NOMO-1 (cell line): Measurements from ENCODE around the gene MGAT5.

ENCODE experiments used
- DNase-seq, 2 experiments: peaks; one replicate each; lab custom pipeline; 2025; ENCODE audit not compliant: unreplicated experiment in 2 of 2; lab: John Stamatoyannopoulos, UW

Gene MGAT5

DNA sequence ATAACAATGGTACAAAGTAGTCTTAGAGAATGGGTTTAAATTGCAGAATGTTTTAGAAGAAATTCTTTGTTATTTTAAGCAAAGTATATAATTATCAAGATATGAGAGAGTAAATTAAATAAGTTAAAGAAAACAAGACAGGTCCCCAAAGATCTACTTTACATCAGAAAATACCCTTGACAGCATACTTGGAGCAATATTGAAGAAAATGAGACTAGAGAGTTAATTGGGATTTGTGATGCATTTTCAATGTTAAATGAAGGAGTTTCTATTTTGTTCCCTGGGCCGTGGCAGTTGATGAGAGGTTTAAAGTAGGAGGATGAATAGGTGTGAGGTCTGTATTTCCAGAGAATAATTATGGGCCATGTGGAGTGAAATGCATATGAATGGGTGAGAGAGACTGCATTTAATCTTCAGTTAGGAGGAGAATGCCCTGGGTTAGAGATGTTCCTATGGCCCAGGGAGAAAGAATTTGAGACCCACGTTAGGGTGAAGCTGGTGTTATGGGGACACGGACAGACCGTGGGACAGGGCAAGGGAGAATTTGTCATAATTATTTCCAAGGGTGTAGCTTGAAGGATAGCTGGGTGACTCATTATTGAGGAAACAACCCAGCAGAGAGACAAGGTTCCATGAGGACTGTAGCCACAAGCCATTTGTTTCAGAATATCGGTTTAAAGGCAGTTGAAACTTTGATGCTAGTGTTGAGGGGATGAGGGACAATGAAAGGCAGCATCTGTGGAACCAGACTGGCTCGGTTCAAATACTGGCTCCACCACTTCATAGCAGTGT lies 22.7 kb downstream of the MGAT5 start:
- no peak for DNase-seq

DNA sequence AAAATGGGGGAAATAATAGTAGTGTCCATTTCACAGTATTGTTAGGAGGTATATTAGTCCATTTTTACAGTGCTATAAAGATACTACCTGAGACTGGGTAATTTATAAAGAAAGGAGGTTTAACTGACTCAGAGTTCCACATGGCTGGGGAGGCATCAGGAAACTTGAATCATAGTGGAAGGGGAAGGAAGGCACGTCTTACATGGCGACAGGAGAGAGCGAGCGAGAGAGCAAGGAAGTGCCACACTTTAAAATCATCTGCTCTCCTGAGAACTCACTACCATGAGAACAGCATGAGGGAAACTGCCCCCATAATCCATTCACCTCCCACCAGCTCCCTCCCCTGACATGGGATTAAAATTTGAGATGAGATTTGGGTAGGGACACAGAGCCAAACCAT lies 23.4 kb downstream of the MGAT5 start:
- no peak for DNase-seq

DNA sequence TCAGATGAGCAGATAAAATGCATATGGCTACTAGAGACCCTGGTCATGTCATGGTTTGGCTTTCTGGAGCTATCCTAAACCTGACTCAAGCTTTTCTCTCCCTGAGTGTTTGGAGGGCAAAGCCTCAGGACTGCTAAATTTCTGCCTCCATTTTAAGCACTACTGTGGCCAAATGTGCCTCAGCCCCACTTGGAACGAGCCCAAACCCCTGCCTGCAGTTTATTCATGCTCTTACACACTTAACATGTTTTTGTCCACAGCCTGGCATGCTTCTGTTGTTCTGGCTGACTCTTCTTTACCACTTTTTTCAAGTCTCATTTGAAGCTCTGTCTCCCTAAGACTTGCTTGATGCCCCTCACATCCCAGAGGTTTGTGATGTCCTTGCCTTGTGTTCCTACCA lies 24.7 kb downstream of the MGAT5 start:
- no peak for DNase-seq

DNA sequence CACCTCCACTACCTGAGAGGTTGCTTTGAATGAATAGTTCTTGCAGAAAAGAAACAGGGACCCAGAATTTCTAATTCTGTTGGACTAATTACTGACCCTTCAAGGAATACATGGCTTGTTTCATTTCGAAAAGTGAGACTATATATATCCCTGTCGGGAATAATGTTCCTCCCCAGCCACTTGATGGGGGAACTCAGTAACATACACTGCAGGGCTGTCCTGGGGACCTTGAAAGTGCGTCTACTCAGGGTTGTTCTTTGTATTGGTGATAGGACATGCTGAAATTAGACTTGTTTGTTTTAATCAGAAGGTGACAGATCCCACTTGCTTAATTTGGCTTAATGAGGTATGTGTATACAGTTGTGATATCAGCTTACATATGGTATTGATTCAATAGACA lies 25.5 kb downstream of the MGAT5 start:
- no peak for DNase-seq

DNA sequence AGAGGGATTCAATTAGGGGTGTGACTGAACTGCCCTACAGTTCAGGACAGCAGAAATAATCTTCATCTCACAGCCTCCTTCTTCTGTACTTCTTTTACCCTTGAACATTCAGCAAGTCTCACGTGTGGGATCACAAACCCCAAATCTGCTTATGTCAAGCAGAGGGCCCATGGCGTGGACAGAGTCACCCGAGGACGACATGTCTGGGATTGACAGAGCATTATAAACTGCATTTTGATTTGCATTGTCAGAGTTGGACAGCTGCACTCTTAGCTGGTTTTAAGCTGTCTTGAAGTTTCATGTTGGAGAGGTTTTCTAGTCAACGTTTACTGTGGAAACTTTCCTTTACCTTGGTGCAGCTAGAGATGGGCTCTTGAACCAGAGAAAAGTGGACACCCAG lies 26.4 kb downstream of the MGAT5 start:
- DNase-seq: no peak

DNA sequence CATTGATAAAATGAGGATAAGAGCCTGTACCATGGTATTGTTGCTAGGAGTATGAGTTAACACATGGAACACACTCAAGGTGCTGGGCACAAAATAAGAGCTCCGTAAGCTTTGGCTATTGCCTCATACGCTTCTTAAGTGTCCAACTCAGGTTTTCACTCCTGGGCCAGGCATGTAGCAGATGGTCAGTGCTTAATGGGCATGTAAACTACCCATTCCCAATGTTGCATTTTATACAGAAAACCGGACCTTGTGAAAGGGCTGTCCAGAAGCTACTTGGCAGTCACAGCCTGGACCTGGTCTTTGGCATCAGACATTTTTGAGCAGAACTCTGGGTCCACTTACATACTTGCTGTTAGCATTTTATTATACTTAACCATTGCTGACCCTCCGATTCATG lies 26.9 kb downstream of the MGAT5 start:
- DNase-seq: no peak

DNA sequence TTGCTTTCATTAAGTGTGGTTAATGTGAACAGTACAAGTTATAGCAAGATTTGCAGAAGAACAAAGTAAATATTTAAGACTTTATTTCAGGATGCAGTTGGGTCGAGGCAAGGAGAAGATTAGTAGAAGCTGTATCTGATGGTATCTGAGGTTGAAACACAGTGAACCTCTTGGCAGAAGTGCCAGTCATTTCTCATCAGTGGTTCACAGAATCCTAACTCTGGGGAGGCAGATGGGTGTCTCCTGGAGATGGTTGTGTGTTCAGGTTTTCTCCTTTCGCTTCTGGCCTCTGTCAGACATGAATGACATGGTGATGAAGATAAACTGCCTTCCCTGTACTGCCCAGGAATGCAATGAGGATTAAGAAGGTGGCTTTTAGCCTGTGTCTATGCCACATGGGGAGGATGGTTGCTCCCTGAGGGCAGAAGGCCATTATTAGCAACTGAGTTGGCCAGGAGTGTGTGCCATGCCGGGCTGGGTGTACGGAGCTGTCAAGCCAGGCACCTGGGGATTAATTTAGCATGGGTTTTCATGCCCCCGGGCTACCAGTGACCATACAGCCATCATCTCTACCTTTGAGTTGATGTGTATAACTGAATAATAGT lies 28.0 kb downstream of the MGAT5 start:
- no peak for DNase-seq

DNA sequence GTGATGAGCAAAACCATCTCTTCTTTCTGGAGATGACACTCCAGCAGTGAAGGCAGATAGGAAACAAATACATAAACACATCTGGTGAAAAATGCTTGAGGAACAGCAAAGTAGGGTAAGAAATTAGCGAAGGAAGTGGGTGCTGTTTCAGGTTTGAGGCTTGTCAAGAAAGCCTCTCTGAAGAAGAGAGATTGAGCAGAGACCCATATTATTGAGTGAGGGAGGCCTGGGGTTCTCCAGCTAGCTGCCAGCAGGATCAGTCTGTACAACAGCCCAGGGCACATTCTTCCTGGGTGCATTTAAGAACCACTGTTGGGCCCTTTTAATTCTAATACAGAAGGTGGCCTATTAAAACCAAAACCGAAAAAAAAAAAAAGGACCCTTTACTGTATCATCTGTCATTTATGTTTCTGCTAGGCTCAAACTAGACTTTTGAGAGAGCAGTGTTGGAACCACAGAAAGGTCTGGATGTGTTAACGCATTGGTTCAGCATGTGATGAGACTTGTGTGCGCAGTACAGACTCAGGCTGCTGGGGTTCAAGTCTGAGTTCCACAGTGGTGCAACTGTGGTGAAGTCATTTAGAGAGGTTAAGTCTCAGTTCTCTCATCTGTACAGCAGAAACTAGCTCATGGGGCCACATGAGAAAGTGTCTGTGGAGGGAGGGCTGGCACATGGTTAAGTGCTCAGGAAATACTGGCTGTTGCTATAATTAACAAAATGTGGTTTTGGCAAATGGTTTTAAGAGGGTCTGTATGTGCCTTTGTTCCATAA lies 28.9 kb downstream of the MGAT5 start:
- DNase-seq: peak; percentile 6 to 31

DNA sequence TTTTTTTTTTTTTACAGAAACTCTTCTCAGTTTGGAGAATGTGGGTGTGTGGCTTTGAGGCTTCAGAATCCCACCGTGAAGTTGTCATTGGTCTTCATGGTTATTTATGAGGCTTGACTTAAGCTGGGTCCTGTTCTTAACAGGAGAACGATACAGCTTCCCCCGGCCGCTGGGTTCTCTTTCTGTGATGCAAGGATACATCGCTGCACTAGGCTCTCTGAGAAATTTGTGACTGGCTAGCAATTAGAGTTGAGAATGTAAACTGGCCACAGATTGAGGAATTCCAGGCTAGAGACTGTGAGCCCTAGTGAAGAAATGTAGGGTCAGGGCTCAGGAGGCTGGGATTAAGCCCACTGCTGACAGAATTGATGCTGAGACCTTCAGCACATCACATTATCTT lies 29.8 kb downstream of the MGAT5 start:
- no peak for DNase-seq

DNA sequence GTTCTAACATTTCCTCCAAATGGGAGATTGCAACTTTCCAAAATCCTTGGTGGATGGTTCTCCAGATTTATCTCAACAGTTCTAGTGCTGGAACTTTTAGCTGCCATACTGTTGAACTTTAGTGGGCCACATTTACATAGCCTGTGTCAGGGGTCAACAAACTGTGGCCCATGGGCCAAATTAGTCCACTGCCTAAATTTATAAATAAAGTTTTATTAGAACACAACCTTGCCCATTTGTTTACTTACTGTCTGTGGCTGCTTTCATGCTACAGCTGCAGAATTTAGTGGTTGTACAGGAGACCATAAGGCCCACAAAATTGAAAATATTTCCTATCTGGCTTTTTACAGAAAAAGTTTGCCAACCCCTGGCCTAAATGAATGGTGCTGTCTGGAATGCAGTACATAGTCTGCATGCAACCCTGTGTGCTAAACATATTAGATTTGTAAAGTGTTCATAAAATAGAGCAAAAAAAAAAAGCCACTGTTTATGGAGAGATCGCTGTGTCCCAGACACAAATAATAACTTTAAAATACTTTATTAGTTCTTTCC lies 30.3 kb downstream of the MGAT5 start:
- DNase-seq: no peak

DNA sequence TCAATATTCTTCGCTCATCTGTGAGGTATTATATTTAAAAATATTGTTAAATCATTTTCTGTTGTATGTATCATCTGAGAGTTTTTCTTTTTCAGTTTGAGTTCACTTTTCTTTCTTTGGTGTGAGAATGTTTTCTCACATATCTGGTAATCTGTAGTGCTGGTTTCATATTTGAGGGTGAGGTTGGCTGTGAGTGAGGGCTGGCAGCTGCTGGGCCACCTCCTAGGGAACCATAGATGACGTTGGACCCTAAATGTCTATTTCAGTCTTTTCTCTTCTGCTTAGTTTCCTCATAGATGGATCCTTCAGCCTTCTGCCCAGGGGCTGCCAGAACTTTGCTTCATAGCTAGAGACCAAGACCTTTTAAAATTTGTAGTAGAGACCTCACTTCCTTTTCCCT lies 33.5 kb downstream of the MGAT5 start:
- no peak for DNase-seq

DNA sequence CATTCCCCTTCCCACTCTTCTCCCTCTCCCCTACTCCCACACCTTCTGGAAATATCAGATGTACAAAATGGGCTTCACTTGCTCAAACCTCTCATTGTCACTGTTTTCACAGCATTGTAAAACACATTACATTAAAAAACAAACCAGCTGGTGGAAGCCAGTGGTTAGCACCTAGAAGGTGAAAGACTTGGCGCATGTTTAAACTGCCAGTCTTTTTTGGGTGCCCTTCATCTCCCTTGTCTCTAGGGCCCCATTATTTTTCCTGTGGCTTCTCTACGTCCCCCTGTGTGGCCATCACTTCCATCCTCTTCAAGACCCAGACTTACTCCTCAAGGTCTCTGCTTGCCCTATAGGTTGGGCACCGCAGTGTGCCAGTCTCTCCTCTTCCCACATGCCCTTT lies 34.9 kb downstream of the MGAT5 start:
- DNase-seq: no peak

DNA sequence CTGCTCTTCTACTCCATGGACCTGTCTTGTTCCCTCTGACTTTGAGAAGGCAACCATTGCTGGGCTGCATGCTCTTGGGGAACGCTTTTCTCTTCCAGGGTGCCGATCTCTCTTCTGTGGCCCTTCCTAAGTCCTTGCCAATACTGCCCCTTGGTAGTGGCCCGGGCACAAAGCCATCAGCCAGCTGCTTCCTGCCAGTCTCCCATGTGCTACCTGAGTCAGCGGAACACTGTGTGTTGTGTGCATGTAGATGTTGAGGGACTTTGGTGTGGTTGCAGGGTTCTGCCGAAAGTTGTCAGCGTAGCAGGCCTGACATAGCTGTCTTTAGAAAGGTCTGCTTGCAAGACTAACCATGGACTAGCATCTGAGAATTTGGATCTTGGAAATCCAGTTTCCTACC lies 35.4 kb downstream of the MGAT5 start:
- DNase-seq: no peak

DNA sequence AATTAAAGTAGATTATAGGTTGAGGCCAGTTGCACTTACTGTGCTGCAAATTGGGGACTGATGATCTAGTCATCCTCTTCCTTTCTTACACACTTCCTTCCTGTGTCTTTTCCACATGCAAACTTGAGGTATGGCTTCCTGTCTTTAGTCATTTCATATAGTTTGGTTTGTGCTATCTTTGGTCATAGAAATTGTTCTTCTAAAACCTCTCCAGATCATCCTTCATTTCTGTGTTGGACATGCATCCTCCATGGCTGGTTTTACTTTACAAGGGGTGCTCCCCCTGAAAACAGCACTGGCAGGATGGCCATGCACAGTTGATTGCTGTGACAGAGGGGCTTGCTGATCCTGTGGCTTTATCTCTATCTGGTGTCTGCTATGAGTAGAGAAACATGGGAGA lies 36.5 kb downstream of the MGAT5 start:
- peak in 1 of 2 experiments; percentile 10 for DNase-seq

DNA sequence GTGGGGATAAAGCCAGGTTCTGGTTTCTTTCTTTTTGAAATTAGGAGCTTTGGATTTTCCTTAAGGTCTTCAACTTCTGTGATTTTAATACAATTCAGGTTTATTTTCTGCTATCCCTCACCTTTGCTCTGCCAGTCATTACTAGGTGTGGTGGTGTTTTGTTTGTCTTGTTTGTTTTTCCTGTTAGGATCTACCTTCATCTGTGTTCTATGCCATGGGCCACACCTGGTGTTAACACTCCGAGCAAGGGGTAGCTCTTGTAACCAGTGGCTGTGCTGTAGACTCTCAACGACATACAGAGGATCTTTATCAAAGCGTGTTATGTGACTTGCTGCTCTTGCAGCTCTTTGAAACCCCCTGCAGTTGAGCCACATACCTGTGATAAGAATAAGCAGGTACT lies 38.6 kb downstream of the MGAT5 start:
- DNase-seq: no peak

DNA sequence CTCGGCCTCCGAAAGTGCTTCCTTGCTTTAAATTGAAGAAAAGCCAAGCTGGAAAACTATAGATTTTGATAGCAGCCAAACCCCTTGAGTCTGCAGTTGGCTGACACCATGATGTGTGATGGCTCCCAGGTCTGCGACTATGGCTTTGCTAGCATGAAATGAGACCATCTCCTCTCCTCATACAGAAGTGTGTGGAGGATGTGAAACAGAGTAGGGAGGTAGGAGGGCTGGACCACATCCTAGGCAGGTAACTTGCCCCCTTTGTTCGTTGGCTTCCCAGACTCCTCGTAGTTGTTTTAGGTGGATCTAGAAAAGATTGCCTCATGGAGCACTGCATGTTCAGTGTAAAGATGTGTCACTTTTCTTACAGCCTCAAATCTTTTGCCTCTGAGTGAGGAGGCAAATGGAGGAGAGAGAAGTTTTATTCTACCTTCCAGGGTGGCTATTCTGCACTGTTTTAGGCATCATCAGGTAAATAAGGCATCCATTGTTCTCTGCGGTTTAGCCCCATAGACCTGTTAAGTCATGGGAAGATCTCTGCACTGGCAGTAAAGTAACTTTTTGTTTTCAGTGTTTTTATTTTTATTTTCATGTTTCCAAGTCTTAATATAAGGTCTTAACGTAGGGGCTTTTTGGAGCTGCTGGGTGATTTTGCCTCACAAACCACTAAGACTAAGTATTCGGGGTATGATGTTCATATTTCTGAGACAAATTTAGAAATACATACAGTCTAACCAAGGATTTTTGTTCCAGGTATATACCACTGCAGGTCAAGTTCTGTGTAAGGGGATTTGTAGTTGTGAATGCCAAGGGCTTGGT lies 40.1 kb downstream of the MGAT5 start:
- DNase-seq: no peak

DNA sequence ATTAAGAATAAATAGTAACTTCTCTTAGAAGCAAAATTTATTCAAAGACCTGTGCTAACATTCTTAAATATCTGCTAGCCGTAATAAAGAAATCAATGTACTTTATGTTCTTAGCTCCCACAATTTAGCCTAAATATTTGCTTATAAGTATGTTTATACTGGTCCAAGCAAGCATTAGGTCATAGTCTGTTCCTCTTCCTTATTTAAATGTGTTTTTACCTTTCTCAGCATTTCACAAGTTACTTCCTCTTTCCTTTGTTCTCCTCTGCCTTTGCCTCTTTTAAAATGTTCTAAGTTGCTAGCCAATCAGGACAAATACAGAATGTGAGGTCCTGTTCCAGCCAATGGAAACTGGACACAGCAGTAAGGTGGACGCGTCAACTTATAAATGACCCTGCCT lies 40.7 kb downstream of the MGAT5 start:
- DNase-seq: peak; percentile 6 to 68

DNA sequence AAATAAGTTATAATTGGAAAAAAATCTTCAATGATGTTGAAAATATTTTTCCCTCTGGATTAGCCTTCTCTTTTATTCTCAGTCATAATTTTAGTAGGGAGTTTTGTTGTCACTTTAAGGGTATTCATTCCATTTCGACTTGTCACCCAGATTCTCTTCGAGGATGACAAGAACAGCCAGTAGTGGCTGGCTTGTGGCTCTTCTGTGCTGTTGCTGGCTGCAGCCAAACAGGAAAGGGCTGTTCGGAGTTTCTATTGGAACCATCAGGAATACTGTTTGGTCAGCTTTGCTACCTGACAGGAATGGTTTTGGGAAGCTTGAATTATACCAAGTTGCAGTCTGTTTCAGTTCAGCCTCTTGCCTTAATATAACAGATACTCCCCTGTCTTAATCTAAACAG lies 41.6 kb downstream of the MGAT5 start:
- no peak for DNase-seq

DNA sequence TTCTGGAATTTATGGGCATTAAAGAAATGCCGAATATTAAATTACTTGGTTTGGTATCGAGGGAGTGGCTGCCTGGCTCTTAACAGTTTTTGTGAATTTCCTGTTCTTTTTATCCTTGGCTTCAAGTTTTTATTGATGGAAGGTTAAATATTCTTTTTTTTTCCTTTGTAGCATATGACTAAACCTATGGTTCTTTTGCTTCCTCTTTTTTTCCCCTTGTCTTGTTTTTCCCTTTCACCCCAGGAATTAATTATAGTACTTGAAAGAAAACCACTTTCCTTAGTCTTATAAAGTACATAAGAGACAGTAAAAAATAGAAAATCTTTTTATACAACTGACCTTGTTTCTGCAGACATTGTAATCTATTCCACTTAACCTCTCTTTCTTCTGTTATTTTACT lies 42.4 kb downstream of the MGAT5 start:
- DNase-seq: peak; percentile 2 to 53

DNA sequence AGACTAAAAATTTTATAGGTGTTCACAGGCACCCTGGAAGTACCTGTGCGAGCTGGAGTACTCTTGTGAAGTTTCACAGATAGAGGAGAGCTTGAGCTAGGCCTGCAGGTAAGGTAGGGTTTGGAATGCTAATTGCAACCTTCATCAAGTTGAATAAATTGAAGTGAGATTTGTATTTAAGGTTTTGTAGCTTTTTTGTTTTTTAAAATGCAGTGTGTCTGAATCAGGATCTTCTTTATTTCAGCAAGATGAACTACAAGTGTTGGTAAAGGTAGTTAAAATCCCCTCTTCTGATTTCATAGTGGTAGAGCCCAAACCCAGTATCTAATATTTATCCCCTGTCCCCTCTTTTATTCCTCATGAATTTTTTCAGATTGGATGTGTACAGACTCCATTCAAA lies 45.5 kb downstream of the MGAT5 start:
- no peak for DNase-seq

DNA sequence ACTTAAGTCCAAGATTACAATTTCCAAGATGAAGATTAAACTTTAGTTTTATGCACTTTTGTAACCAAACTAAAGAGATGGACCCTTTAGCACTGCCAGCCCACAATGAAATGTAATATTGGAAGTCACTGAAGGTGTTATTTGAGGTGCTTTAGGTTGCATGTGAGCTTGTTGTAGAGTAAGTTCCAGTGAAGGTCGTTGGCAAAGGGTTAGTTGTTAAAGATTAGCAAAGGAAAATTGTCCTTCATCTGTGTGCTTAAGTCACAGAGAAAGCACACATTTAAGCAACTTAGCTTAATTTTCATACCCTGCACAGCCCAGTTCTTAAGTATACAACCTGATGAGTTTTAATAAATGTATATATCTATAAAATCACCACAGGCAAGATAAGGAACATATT lies 46.7 kb downstream of the MGAT5 start:
- no peak for DNase-seq
